Measurements from ENCODE around the gene BCL2L14.

The BCL2L14 gene

DNA sequence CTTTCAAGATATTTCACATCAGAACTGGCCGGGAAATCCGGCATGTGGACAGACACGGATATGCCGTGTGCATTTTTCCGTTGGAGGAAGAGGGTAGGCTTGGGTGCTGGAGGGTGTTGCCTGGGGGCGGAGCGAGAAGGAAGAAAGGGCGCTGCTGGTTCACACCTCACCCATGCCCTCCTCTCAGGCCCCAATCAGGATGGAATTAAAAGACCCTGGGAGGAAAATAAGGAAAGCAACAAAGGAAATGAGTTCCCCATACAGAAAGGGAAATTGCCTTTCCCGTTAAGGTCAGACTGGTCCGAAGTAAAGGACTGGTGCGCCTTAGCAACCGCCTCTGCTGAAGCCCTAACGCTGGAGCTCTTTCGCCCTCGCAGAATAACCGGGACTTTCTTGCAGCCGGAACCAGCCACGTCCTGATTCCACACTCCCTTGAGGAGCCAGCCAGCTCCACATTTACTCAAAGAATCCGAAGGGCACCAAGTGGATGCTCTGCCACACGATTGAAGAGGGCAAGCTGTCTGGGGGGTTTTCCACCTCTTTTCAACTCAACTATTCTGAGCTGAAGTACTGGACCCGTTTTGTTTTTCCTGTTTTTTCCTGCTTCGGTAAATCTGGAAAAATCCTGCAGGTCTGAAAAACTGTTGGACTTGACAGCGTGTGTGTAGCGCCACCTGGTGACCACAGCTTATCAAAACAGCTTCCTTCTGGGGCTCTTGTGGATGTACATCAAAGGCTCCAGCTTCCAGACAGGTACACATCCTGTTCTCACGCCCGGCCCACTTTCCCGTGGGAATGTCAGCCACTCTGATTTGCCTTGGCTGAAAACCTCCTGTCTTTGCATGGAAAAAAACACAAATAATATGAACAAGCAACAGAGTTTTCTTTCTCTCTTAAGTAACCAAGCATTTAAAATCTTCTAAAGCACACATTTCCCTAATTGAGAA, 37.6 kb upstream of the BCL2L14 start:
- TF ChIP-seq, protein P1, sequence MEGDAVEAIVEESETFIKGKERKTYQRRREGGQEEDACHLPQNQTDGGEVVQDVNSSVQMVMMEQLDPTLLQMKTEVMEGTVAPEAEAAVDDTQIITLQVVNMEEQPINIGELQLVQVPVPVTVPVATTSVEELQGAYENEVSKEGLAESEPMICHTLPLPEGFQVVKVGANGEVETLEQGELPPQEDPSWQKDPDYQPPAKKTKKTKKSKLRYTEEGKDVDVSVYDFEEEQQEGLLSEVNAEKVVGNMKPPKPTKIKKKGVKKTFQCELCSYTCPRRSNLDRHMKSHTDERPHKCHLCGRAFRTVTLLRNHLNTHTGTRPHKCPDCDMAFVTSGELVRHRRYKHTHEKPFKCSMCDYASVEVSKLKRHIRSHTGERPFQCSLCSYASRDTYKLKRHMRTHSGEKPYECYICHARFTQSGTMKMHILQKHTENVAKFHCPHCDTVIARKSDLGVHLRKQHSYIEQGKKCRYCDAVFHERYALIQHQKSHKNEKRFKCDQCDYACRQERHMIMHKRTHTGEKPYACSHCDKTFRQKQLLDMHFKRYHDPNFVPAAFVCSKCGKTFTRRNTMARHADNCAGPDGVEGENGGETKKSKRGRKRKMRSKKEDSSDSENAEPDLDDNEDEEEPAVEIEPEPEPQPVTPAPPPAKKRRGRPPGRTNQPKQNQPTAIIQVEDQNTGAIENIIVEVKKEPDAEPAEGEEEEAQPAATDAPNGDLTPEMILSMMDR (IDR thresholded peaks at IDR 0.05; ENCODE audit: poor library complexity, severe bottlenecking) = peak; percentile 70
- Histone ChIP-seq H3K27ac (ENCODE audit: poor library complexity, severe bottlenecking) (no peak overlapping the region), H3K4me3 (ENCODE audit: severe bottlenecking) (no peak overlapping the region), H3K27me3 (ENCODE audit: insufficient read depth, poor library complexity, severe bottlenecking) (no peaks in the 10 kb centered on the region), H3K36me3 (ENCODE audit: low read depth) (no peaks in the 10 kb centered on the region), H3K4me1 (ENCODE audit: insufficient read depth, poor library complexity, severe bottlenecking) (no peaks in the 10 kb centered on the region), H3K9me3 (ENCODE audit: severe bottlenecking) (no peaks in the 10 kb centered on the region)
- DNase-seq (ENCODE audit: low spot score) (no peak), ATAC-seq (ENCODE audit: low read depth) (peak; percentile 48; the same call in 1 of the 3 replicates)

DNA sequence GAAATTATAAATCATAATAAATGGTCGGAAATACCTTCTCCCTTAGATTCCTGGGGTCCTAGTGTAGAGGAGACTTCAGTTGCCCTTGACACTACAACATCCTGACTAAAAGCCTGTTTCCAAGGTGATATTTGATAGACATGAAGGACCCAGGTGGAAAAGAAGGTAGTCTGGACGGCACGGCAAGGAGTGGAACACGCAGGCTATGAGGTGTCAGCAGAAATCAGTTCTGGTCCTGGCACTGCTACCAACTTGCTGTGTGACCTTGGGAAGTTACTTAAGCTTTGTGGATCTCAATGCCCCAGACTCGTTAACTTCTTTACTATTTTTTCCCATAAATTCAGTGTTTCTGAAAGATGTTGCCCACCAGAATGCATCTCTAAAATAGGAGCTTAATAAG, 36.9 kb upstream of the BCL2L14 start:
- no peak overlapping the region for H3K4me3 ChIP-seq (ENCODE audit: severe bottlenecking)
- H3K27ac ChIP-seq (ENCODE audit: poor library complexity, severe bottlenecking) = no peak overlapping the region
- DNase-seq (ENCODE audit: low spot score) = no peak

DNA sequence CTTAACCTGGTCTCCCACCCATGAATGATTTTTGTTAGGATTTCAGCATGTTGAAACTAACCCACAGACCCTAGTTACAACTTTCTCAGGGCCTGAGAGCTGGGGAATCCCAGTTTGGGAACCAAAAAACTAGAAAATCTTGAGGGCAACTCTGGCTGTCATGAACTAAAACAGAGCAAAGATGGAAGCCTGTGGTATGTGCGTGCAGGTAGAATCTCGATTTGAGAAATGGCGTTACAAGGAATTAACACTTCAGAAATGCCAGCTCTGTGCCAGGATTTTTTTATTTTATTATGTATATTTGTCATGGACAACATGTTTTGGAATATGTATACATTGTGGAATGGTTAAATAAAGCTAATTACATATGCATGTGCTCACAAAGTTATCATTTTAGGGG, 36.4 kb upstream of the BCL2L14 start:
- Histone ChIP-seq H3K27me3 (ENCODE audit: insufficient read depth, poor library complexity, severe bottlenecking) (no peaks in the 10 kb centered on the region), H3K27ac (ENCODE audit: poor library complexity, severe bottlenecking) (no peak overlapping the region), H3K4me3 (ENCODE audit: severe bottlenecking) (no peak overlapping the region), H3K36me3 (ENCODE audit: low read depth) (no peaks in the 10 kb centered on the region), H3K9me3 (ENCODE audit: severe bottlenecking) (no peaks in the 10 kb centered on the region), H3K4me1 (ENCODE audit: insufficient read depth, poor library complexity, severe bottlenecking) (no peaks in the 10 kb centered on the region)
- no peak for DNase-seq (ENCODE audit: low spot score)
- TF ChIP-seq, protein P1 (IDR thresholded peaks at IDR 0.05; ENCODE audit: poor library complexity, severe bottlenecking) = no peak
- no peak for ATAC-seq (ENCODE audit: low read depth)

More for the DNA sequence above, 36.9 kb upstream of the BCL2L14 start:
- TF ChIP-seq, protein P1 (IDR thresholded peaks at IDR 0.05; ENCODE audit: poor library complexity, severe bottlenecking) = no peak
- H3K4me1 ChIP-seq (ENCODE audit: insufficient read depth, poor library complexity, severe bottlenecking) = no peaks in the 10 kb centered on the region
- no peaks in the 10 kb centered on the region for H3K36me3 ChIP-seq (ENCODE audit: low read depth)
- no peak for ATAC-seq (ENCODE audit: low read depth)
- H3K9me3 ChIP-seq (ENCODE audit: severe bottlenecking) = no peaks in the 10 kb centered on the region
- no peaks in the 10 kb centered on the region for H3K27me3 ChIP-seq (ENCODE audit: insufficient read depth, poor library complexity, severe bottlenecking)

DNA sequence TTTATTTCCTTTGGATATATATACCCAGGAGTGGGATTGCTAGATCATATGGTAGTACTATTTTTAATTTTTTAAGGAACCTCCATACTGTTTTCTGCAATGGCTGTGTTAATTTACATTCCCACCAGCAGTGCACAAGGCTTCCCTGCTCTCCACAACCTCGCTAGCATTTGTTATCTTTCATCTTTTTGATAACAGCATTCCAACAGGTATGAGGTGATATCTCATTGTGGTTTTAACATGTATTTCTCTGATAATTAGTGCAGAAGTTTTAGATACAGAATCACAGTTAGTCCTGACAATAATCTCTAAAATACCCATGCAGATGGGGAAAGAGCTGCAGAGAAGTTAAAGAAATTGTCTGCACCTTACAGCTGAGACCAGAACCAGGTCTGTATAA, 35.5 kb upstream of the BCL2L14 start:
- H3K27ac ChIP-seq (ENCODE audit: poor library complexity, severe bottlenecking) = no peak overlapping the region
- H3K27me3 ChIP-seq (ENCODE audit: insufficient read depth, poor library complexity, severe bottlenecking) = no peaks in the 10 kb centered on the region
- no peaks in the 10 kb centered on the region for H3K4me1 ChIP-seq (ENCODE audit: insufficient read depth, poor library complexity, severe bottlenecking)
- no peaks in the 10 kb centered on the region for H3K36me3 ChIP-seq (ENCODE audit: low read depth)
- DNase-seq (ENCODE audit: low spot score) (no peak), ATAC-seq (ENCODE audit: low read depth) (no peak)
- TF ChIP-seq, protein P1 (IDR thresholded peaks at IDR 0.05; ENCODE audit: poor library complexity, severe bottlenecking) = no peak
- no peak overlapping the region for H3K4me3 ChIP-seq (ENCODE audit: severe bottlenecking)
- H3K9me3 ChIP-seq (ENCODE audit: severe bottlenecking) = no peaks in the 10 kb centered on the region

- H3K27me3 ChIP-seq (ENCODE audit: insufficient read depth, poor library complexity, severe bottlenecking) = no peaks in the 10 kb centered on the region
- ATAC-seq (ENCODE audit: low read depth) (no peak), DNase-seq (ENCODE audit: low spot score) (no peak)
- no peaks in the 10 kb centered on the region for H3K36me3 ChIP-seq (ENCODE audit: low read depth)
- no peak overlapping the region for H3K27ac ChIP-seq (ENCODE audit: poor library complexity, severe bottlenecking)
- no peak overlapping the region for H3K4me3 ChIP-seq (ENCODE audit: severe bottlenecking)
- H3K9me3 ChIP-seq (ENCODE audit: severe bottlenecking) = no peaks in the 10 kb centered on the region
- H3K4me1 ChIP-seq (ENCODE audit: insufficient read depth, poor library complexity, severe bottlenecking) = no peaks in the 10 kb centered on the region
- TF ChIP-seq, protein P1 (IDR thresholded peaks at IDR 0.05; ENCODE audit: poor library complexity, severe bottlenecking) = no peak
These were observed 33.8 kb upstream of the BCL2L14 start for GRCh38 chr12:12036901-12037300.

Measured in RWPE2 (cell line).